Osteocyte (in vitro differentiated cells): ENCODE data around the gene MRTFA. TPM values are rescaled to one million over a fixed set of nuclear protein-coding genes. Genes with fewer than 3 reads are reported as not detected.
A peak's percentile ranks its signal among the peaks of the same experiment; 100 is the strongest.

Source experiments
- DNase-seq: peaks from one replicate; pipeline ENCODE4 v3.0.0; 2021; ENCODE audit warnings: mixed read lengths; ENCODE audit not compliant: unreplicated experiment; ENCODE audit errors: extremely low spot score
- H3K27ac Mint-ChIP-seq: one replicate; pipeline ENCODE4 v1.8.0; 2021; ENCODE audit warnings: mild to moderate bottlenecking, mixed read lengths; ENCODE audit not compliant: unreplicated experiment
- H3K27me3 Mint-ChIP-seq: one replicate; pipeline ENCODE4 v1.8.0; 2021; ENCODE audit warnings: mixed read lengths; ENCODE audit not compliant: unreplicated experiment
- H3K36me3 Mint-ChIP-seq: one replicate; pipeline ENCODE4 v1.8.0; 2021; ENCODE audit warnings: mixed read lengths; ENCODE audit not compliant: unreplicated experiment
- H3K4me1 Mint-ChIP-seq: one replicate; pipeline ENCODE4 v1.8.0; 2021; ENCODE audit warnings: mixed read lengths; ENCODE audit not compliant: unreplicated experiment
- H3K4me3 Mint-ChIP-seq: one replicate; pipeline ENCODE4 v1.8.0; 2021; ENCODE audit warnings: mild to moderate bottlenecking, moderate library complexity, mixed read lengths; ENCODE audit not compliant: unreplicated experiment
- H3K9me3 Mint-ChIP-seq: one replicate; pipeline ENCODE4 v1.8.0; 2021; ENCODE audit warnings: mixed read lengths; ENCODE audit not compliant: unreplicated experiment
- total RNA-seq: library from RNA; stranded (reverse); gene quantifications from 2 replicates; pipeline ENCODE4 v1.2.1, GENCODE V29; 2021
- TF ChIP-seq, protein P1 (sequence below): fragments of 200-600 bp; sonication (generic); IDR thresholded peaks from 2 replicates; pipeline ENCODE4 v1.5.0; 2021; ENCODE audit warnings: antibody characterized with exemption, mild to moderate bottlenecking, moderate library complexity

The MRTFA gene
- total RNA-seq, 1 donor from 2014 or later = 59.0 TPM

DNA sequence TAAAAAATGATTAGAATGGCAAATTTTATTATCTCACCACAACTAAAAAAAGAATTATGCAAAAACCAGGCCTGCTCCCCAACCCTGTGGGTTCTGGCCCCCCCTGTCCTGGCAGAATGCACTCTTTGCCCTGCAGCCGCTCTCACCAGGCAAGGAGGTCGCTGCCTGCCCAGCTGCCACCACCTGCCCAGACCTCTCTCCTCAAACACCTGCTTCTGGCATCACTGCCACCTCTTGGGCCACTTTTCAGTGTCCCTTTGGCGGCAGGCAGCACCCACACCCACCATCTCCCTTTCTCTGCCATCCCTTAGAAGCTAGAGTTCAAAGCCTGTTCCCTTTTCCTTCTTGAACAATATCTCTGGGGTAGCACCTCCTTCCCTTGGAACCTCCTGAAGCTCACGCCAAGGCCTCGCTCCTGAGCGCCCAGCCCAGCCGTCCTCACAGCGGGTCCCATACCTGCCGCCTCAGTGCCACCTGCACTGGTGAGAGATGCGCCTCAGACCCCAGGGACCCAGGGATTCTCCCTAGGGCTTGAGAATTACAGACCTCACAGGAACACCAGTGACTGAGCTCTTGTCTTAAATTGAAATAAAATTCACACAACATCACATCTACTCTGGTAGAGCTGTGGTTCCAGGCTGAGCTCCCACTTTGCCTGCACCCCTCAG is 221.5 kb downstream of the MRTFA start:
- Mint-ChIP-seq H3K36me3 (peaks cover 41% of the 10 kb centered on the region), H3K9me3 (no peaks in the 10 kb centered on the region), H3K4me1 (peaks cover 9% of the 10 kb centered on the region), H3K27ac (peak overlapping the region; percentile 79), H3K27me3 (no peaks in the 10 kb centered on the region), H3K4me3 (no peak overlapping the region)
- TF ChIP-seq, protein P1, sequence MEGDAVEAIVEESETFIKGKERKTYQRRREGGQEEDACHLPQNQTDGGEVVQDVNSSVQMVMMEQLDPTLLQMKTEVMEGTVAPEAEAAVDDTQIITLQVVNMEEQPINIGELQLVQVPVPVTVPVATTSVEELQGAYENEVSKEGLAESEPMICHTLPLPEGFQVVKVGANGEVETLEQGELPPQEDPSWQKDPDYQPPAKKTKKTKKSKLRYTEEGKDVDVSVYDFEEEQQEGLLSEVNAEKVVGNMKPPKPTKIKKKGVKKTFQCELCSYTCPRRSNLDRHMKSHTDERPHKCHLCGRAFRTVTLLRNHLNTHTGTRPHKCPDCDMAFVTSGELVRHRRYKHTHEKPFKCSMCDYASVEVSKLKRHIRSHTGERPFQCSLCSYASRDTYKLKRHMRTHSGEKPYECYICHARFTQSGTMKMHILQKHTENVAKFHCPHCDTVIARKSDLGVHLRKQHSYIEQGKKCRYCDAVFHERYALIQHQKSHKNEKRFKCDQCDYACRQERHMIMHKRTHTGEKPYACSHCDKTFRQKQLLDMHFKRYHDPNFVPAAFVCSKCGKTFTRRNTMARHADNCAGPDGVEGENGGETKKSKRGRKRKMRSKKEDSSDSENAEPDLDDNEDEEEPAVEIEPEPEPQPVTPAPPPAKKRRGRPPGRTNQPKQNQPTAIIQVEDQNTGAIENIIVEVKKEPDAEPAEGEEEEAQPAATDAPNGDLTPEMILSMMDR = no peak
- no peak for DNase-seq

DNA sequence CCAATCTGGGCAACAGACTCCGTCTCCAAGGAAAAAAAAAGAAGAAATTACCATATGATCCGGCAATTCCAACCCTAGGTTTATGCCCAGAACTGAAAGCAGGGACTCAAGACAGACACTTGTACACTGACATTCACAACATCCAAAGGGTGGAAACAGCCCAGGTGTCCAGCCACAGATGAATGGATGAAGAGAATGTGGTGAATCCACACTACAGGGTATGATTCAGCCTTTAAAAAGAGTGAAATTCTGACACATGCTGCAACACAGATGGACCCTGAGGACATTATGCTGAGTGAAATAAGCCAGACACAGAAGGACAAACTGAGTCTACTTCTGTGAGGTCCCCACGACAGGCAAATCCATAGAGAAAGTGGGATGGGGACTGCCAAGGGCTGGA is 222.2 kb downstream of the MRTFA start:
- Mint-ChIP-seq H3K36me3 (peaks cover 36% of the 10 kb centered on the region), H3K9me3 (no peaks in the 10 kb centered on the region), H3K27me3 (no peaks in the 10 kb centered on the region), H3K27ac (peak overlapping the region; percentile 73), H3K4me3 (no peak overlapping the region), H3K4me1 (peaks cover 9% of the 10 kb centered on the region)
- no peak for DNase-seq
- TF ChIP-seq, protein P1 = no peak

DNA sequence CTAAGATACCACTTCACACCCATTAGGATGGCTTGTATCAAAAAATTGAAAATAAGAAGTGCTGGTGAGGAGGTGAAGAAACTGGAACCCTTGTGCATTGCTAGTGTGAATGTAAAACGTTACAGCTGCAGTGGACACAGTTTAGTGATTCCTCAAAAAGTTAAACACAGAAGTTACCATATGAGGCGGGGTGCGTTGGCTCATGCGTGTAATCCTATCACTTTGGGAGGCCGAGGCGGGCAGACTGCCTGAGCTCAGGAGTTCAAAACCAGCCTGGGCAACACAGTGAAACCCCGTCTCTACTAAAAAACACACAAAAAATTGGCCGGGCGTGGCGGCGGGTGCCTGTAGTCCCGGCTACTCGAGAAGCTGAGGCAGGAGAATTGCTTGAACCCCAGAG is 222.6 kb downstream of the MRTFA start:
- Mint-ChIP-seq H3K9me3 (no peaks in the 10 kb centered on the region), H3K4me1 (peaks cover 9% of the 10 kb centered on the region), H3K27ac (no peak overlapping the region), H3K27me3 (no peaks in the 10 kb centered on the region), H3K4me3 (no peak overlapping the region), H3K36me3 (peaks cover 36% of the 10 kb centered on the region)
- TF ChIP-seq, protein P1 = no peak
- DNase-seq = peak; percentile 80

DNA sequence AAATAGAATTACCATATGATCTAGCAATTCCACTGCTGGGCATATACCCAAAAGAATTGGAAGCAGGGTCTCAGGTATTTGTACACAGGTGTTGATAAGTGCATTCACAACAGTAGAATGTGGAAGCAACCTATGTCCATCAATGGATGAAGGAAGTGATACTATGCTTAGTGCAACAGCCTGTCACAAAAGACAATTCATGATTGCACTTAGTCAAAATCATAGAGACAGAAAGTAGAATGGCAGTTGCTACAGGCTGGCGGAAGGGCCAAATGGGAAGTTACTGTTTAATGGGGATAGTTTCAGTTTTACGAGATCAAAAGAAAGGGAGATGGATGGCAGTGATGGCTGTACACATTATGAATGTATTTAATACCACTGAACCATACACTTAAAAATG is 224.1 kb downstream of the MRTFA start:
- H3K27me3 Mint-ChIP-seq = no peaks in the 10 kb centered on the region
- H3K36me3 Mint-ChIP-seq = peaks cover 41% of the 10 kb centered on the region
- DNase-seq = no peak
- no peak overlapping the region for H3K27ac Mint-ChIP-seq
- peaks cover 9% of the 10 kb centered on the region for H3K4me1 Mint-ChIP-seq
- no peaks in the 10 kb centered on the region for H3K9me3 Mint-ChIP-seq
- TF ChIP-seq, protein P1 = no peak
- no peak overlapping the region for H3K4me3 Mint-ChIP-seq

DNA sequence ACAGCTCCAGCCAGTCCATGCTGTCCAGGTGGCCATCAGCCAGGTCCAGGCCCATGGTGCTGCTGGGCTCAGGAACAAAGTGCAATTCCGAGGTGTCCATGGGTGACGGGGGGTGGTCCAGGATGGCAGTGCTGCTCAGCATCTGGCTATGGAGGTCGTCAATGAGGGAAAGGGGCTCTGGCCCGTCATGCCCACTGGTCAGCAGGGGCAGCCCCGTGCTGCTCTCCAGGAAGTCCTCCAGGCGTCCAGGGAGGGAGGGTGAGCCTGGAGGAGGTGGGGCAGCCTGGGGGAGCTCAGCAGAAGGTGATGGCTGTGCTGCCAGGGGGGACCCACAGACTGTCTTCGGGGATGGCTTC is 225.0 kb downstream of the MRTFA start:
- H3K4me3 Mint-ChIP-seq = no peak overlapping the region
- no peak for DNase-seq
- H3K27ac Mint-ChIP-seq = no peak overlapping the region
- H3K9me3 Mint-ChIP-seq = no peaks in the 10 kb centered on the region
- H3K36me3 Mint-ChIP-seq = peaks cover 39% of the 10 kb centered on the region
- H3K4me1 Mint-ChIP-seq = peaks cover 9% of the 10 kb centered on the region
- H3K27me3 Mint-ChIP-seq = no peaks in the 10 kb centered on the region
- TF ChIP-seq, protein P1 = no peak
